ENCODE results near the gene KCTD11.
A peak's percentile ranks its signal among the peaks of the same experiment; 100 is the strongest.

Gene KCTD11

DNA sequence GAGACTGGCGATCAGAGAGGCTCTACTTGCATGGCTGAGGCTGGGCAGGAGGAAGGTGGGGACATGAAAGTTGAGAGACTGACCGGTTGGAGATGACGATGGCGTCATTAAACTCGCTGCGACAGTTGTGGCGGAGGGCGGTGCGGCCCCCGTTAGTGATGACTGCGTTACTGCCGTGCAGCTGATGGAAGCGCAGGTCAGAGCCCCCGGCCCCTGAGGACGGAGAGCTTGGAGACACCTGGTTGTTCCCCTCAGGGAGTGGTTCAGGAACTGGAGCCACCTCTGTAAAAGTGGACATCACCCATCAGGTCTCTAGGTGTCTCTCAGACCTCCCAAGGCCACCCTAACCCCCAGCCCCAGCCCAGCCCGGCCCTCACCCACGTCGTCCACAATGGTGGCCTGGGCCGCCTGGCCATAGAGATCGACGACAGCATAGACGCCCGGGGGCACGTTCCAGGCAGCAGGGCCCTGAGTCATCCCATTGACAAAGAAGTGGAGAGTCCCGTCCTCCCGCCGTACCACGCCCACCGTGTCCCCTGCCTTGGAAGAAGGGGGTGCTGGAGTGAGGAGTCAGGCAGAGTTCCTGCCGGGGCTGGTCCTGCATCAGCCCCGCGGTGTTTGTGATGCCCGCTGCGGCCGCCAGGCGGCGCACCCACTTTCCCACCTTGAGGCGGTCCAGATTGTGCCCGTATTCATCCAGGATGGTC lies 28.1 kb upstream of the KCTD11 start:
- peak; percentile 75 for ATAC-seq

GRCh38 chr17:7324438-7324779 lies 27.6 kb upstream of the KCTD11 start:
- no peak for TF ChIP-seq TSHZ2 (CRISPR knock-in tag; IDR thresholded peaks at IDR 0.05)
- TF ChIP-seq CREB5 (CRISPR knock-in tag; IDR thresholded peaks at IDR 0.05; ENCODE audit: low read depth): no peak
- TF ChIP-seq ZFP30 (CRISPR knock-in tag; IDR thresholded peaks at IDR 0.05): no peak
- TF ChIP-seq ISL1 (CRISPR knock-in tag; IDR thresholded peaks at IDR 0.05): no peak
- no peak for TF ChIP-seq OSR1 (CRISPR knock-in tag; IDR thresholded peaks at IDR 0.05)
- TF ChIP-seq BACH2 (CRISPR knock-in tag; IDR thresholded peaks at IDR 0.05; ENCODE audit: borderline replicate concordance): no peak
- no peak for TF ChIP-seq ZNF70 (CRISPR knock-in tag; IDR thresholded peaks at IDR 0.05)
- TF ChIP-seq SNAI2 (CRISPR knock-in tag; IDR thresholded peaks at IDR 0.05): no peak
- TF ChIP-seq PPARA (CRISPR knock-in tag; IDR thresholded peaks at IDR 0.05; ENCODE audit: borderline replicate concordance): no peak
- no peak for ATAC-seq

More for the DNA sequence above, 28.1 kb upstream of the KCTD11 start:
- no peak for TF ChIP-seq ARNTL (CRISPR knock-in tag; IDR thresholded peaks at IDR 0.05; ENCODE audit: borderline replicate concordance, low read depth)
- TF ChIP-seq ZFP30 (CRISPR knock-in tag; IDR thresholded peaks at IDR 0.05): no peak
- TF ChIP-seq ZNF70 (CRISPR knock-in tag; IDR thresholded peaks at IDR 0.05): no peak
- no peak for TF ChIP-seq TCF4 (CRISPR knock-in tag; IDR thresholded peaks at IDR 0.05; ENCODE audit: borderline replicate concordance)
- TF ChIP-seq PATZ1 (CRISPR knock-in tag; IDR thresholded peaks at IDR 0.05; ENCODE audit: borderline replicate concordance): no peak
- TF ChIP-seq ISL1 (CRISPR knock-in tag; IDR thresholded peaks at IDR 0.05): no peak
- TF ChIP-seq ESRRG (CRISPR knock-in tag; IDR thresholded peaks at IDR 0.05): no peak
- TF ChIP-seq SNAI2 (CRISPR knock-in tag; IDR thresholded peaks at IDR 0.05): no peak
- no peak for TF ChIP-seq ZFP3 (CRISPR knock-in tag; IDR thresholded peaks at IDR 0.05)
- TF ChIP-seq CSRNP3 (CRISPR knock-in tag; IDR thresholded peaks at IDR 0.05): no peak
- TF ChIP-seq ZNF565 (CRISPR knock-in tag; conservative IDR thresholded peaks at IDR 0.05; ENCODE audit: low read depth): no peak
- no peak for TF ChIP-seq OSR1 (CRISPR knock-in tag; IDR thresholded peaks at IDR 0.05)
- no peak for TF ChIP-seq RARB (CRISPR knock-in tag; IDR thresholded peaks at IDR 0.05)

DNA sequence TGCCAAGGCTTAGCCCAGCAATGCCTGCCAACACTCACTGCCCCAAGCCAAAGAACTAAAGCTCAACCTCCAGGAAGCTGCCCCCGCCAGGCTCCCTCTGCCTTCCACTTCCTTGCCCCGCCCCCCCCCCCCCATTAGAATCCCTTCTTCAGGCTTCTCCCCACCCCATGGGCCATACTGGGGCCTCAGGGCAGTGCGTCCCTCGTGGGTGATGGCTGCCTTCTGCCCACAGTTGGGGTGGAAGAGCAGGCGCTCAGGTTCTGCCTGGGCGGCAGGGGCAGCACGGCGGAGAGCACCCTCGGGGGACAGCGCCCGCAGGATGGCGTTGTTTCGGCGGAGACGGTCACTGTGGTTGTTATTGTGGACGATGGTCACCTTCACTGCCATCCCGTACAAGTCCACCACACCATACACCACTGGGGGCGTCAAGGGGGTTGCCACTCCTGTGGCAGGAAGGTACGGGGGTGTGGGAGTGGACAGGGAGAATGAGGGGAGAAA lies 26.9 kb upstream of the KCTD11 start:
- no peak for TF ChIP-seq TSHZ2 (CRISPR knock-in tag; IDR thresholded peaks at IDR 0.05)
- ATAC-seq: no peak
